Left renal cortex interstitium (tissue), 4 donors: Measurements from ENCODE around the gene MAP3K14. TPM values are rescaled to one million over a fixed set of nuclear protein-coding genes. Genes with fewer than 3 reads are reported as not detected.
A peak's percentile ranks its signal among the peaks of the same experiment; 100 is the strongest.

Experiments
- DNase-seq, 4 donors: peaks; one replicate each; pipeline ENCODE4 v3.0.0-alpha.2; 2013; ENCODE audit warnings: low read depth in 4 of 4, low spot score in 2 of 4, missing footprints in 1 of 4
- polyA plus RNA-seq, 4 donors: library from polyadenylated mRNA; unstranded; fragments of 120-200 nt; gene quantifications; one replicate each; pipeline ENCODE4 v1.2.1, GENCODE V29; 2013; ENCODE audit not compliant: insufficient read length in 4 of 4

Gene MAP3K14
- polyA plus RNA-seq, 4 donors, result 5.3 to 8.0 (median 6.4) TPM

GRCh38 chr17:45317111-45317928 lies 500 bp upstream of the MAP3K14 start:
- peak; percentile 97 to 100 (median 100) for DNase-seq

- no peak for DNase-seq
Measured at GRCh38 chr17:45315648-45316433, 979 bp downstream of the MAP3K14 start.

- no peak for DNase-seq
Measured at GRCh38 chr17:45314741-45315647, 1.8 kb downstream of the MAP3K14 start.

GRCh38 chr17:45313996-45314740 lies 2.7 kb downstream of the MAP3K14 start:
- DNase-seq, result no peak

GRCh38 chr17:45313421-45313771 lies 3.4 kb downstream of the MAP3K14 start:
- no peak for DNase-seq

- DNase-seq, result no peak
Measured at GRCh38 chr17:45312477-45313420, 4.1 kb downstream of the MAP3K14 start.

- no peak for DNase-seq
Measured at GRCh38 chr17:45311760-45312476, 4.9 kb downstream of the MAP3K14 start.

- no peak for DNase-seq
Measured at GRCh38 chr17:45311401-45311759, 5.4 kb downstream of the MAP3K14 start.

- no peak for DNase-seq
Measured at GRCh38 chr17:45310380-45311324, 6.2 kb downstream of the MAP3K14 start.

GRCh38 chr17:45309400-45309799 lies 7.4 kb downstream of the MAP3K14 start:
- DNase-seq, result no peak

- DNase-seq, result no peak
Measured at GRCh38 chr17:45308840-45309239, 8.0 kb downstream of the MAP3K14 start.

GRCh38 chr17:45308016-45308365 lies 8.8 kb downstream of the MAP3K14 start:
- no peak for DNase-seq

- DNase-seq, result no peak
Measured at GRCh38 chr17:45307290-45308015, 9.4 kb downstream of the MAP3K14 start.

- DNase-seq, result no peak
Measured at GRCh38 chr17:45306623-45307022, 10.2 kb downstream of the MAP3K14 start.

- DNase-seq, result no peak
Measured at GRCh38 chr17:45306094-45306493, 10.7 kb downstream of the MAP3K14 start.

GRCh38 chr17:45305530-45306087 lies 11.2 kb downstream of the MAP3K14 start:
- DNase-seq, result no peak
